ENCODE measurements around the gene NPFFR1.

The NPFFR1 gene

DNA sequence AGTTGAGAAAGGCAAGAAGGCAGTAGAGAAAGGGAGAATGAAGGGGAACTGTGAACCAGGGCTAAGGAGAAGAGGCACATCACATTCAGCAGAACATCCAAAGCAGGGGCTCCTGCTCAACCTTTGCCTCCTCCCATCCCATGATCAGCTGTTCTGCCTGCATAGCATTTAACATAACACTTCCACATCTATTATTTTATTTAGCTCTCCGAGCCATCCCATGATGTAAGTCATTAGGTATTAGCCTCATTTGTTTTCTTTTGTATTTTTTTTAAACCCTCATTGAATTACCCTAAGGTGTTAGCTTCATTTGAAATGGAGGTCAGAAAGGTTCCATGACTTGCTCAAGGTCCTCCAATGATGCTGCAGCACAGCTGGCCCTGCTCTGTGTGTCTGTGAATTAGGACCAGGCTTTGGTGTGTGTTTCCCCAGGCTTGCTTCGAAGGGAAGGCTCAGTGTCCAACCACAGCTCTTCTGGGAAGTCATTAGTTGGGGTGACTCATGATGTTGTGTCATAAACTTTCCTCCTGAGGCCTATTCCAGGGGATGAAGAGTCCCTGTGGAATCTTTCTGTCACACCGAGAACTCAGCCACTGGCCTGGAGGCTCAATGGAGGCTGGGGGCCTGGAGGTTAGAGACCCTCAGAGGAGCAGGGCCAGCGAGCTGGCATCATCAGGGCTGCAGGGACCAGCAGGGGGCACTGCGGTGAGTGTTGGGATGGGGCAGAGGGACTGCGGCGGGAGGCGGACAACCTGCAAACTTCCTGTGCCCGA is 16.5 kb downstream of the NPFFR1 start:
- H3K9me3 ChIP-seq (ENCODE audit: control insufficient read depth, insufficient read depth, low read depth, low read length): no peaks in the 10 kb centered on the region
- no peaks in the 10 kb centered on the region for H3K4me1 ChIP-seq (ENCODE audit: control insufficient read depth, insufficient read depth, low read length)
- POLR2A ChIA-PET: interaction anchor here (1.3 kb wide), 1 partner anchor 35 kb away, joined by 7 read pairs; no protein-coding TSS in a partner anchor
- no peak overlapping the region for H3K27ac ChIP-seq (ENCODE audit: extremely low read depth, low read depth, low read length)
- no peaks in the 10 kb centered on the region for H3K36me3 ChIP-seq (ENCODE audit: control insufficient read depth in 2 of 2, insufficient read depth in 1 of 2, low read length in 2 of 2)
- no peak overlapping the region for H3K4me3 ChIP-seq (ENCODE audit: low read depth, low read length)
- CTCF ChIA-PET: interaction anchor here (0.5 to 4.2 kb wide), 17 partner anchors 9 to 1132 kb away, joined by 3 to 29 read pairs (median 4); partner anchors contain the start of genes PPA1 and TYSND1
- TF ChIP-seq ZNF394 (tag by site-specific recombination; IDR thresholded peaks at IDR 0.05; ENCODE audit: borderline replicate concordance) (peak; percentile 12; the same call in 1 of the 2 replicates), ZNF366 (tag by site-specific recombination; conservative IDR thresholded peaks at IDR 0.05) (peak; percentile 63), SP7 (tag by site-specific recombination; IDR thresholded peaks at IDR 0.05) (peak; percentile 52; the same call in 1 of the 2 replicates), ZNF629 (tag by site-specific recombination; IDR thresholded peaks at IDR 0.05) (peak; percentile 61; the same call in 1 of the 2 replicates), ZNF660 (tag by site-specific recombination; IDR thresholded peaks at IDR 0.05) (peak; percentile 73), ZNF600 (tag by site-specific recombination; IDR thresholded peaks at IDR 0.05) (peak; percentile 73), OSR2 (tag by site-specific recombination; IDR thresholded peaks at IDR 0.05) (no peak), ZBTB21 (tag by site-specific recombination; IDR thresholded peaks at IDR 0.05) (peak; percentile 35; the same call in 1 of the 2 replicates), ZBTB17 (tag by site-specific recombination; IDR thresholded peaks at IDR 0.05) (0 out of 2 replicates have a peak, but pooled peaks have one; percentile 21), ZNF335 (tag by site-specific recombination; conservative IDR thresholded peaks at IDR 0.05) (peak; percentile 72), HOXD13 (CRISPR knock-in tag; IDR thresholded peaks at IDR 0.05; ENCODE audit: borderline replicate concordance) (no peak), ZNF529 (tag by site-specific recombination; IDR thresholded peaks at IDR 0.05; ENCODE audit: insufficient replicate concordance) (no peak), ZNF791 (tag by site-specific recombination; IDR thresholded peaks at IDR 0.05) (no peak), ZNF16 (tag by site-specific recombination; IDR thresholded peaks at IDR 0.05; ENCODE audit: low read depth) (no peak), ZNF184 (tag by site-specific recombination; IDR thresholded peaks at IDR 0.05) (0 out of 2 replicates have a peak, but pooled peaks have one; percentile 31), ZNF670 (tag by site-specific recombination; IDR thresholded peaks at IDR 0.05; ENCODE audit: low read depth) (no peak)
- TF ChIP-seq, protein P1, sequence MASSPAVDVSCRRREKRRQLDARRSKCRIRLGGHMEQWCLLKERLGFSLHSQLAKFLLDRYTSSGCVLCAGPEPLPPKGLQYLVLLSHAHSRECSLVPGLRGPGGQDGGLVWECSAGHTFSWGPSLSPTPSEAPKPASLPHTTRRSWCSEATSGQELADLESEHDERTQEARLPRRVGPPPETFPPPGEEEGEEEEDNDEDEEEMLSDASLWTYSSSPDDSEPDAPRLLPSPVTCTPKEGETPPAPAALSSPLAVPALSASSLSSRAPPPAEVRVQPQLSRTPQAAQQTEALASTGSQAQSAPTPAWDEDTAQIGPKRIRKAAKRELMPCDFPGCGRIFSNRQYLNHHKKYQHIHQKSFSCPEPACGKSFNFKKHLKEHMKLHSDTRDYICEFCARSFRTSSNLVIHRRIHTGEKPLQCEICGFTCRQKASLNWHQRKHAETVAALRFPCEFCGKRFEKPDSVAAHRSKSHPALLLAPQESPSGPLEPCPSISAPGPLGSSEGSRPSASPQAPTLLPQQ (tag by site-specific recombination; IDR thresholded peaks at IDR 0.05): 0 out of 2 replicates have a peak, but pooled peaks have one; percentile 15
- TF ChIP-seq, protein P2, sequence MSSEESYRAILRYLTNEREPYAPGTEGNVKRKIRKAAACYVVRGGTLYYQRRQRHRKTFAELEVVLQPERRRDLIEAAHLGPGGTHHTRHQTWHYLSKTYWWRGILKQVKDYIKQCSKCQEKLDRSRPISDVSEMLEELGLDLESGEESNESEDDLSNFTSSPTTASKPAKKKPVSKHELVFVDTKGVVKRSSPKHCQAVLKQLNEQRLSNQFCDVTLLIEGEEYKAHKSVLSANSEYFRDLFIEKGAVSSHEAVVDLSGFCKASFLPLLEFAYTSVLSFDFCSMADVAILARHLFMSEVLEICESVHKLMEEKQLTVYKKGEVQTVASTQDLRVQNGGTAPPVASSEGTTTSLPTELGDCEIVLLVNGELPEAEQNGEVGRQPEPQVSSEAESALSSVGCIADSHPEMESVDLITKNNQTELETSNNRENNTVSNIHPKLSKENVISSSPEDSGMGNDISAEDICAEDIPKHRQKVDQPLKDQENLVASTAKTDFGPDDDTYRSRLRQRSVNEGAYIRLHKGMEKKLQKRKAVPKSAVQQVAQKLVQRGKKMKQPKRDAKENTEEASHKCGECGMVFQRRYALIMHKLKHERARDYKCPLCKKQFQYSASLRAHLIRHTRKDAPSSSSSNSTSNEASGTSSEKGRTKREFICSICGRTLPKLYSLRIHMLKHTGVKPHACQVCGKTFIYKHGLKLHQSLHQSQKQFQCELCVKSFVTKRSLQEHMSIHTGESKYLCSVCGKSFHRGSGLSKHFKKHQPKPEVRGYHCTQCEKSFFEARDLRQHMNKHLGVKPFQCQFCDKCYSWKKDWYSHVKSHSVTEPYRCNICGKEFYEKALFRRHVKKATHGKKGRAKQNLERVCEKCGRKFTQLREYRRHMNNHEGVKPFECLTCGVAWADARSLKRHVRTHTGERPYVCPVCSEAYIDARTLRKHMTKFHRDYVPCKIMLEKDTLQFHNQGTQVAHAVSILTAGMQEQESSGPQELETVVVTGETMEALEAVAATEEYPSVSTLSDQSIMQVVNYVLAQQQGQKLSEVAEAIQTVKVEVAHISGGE (tag by site-specific recombination; conservative IDR thresholded peaks at IDR 0.05; ENCODE audit: low read depth): 0 out of 2 replicates have a peak, but pooled peaks have one; percentile 30
- TF ChIP-seq, protein P3, sequence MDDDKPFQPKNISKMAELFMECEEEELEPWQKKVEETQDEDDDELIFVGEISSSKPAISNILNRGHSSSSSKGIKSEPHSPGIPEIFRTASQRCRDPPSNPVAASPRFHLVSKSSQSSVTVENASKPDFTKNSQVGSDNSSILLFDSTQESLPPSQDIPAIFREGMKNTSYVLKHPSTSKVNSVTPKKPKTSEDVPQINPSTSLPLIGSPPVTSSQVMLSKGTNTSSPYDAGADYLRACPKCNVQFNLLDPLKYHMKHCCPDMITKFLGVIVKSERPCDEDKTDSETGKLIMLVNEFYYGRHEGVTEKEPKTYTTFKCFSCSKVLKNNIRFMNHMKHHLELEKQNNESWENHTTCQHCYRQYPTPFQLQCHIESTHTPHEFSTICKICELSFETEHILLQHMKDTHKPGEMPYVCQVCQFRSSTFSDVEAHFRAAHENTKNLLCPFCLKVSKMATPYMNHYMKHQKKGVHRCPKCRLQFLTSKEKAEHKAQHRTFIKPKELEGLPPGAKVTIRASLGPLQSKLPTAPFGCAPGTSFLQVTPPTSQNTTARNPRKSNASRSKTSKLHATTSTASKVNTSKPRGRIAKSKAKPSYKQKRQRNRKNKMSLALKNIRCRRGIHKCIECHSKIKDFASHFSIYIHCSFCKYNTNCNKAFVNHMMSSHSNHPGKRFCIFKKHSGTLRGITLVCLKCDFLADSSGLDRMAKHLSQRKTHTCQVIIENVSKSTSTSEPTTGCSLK (tag by site-specific recombination; IDR thresholded peaks at IDR 0.05): no peak
- TF ChIP-seq, protein P4, sequence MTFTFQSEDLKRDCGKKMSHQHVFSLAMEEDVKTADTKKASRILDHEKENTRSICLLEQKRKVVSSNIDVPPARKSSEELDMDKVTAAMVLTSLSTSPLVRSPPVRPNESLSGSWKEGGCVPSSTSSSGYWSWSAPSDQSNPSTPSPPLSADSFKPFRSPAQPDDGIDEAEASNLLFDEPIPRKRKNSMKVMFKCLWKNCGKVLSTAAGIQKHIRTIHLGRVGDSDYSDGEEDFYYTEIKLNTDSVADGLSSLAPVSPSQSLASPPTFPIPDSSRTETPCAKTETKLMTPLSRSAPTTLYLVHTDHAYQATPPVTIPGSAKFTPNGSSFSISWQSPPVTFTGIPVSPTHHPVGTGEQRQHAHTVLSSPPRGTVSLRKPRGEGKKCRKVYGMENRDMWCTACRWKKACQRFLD (tag by site-specific recombination; IDR thresholded peaks at IDR 0.05): no peak
- TF ChIP-seq, protein P5, sequence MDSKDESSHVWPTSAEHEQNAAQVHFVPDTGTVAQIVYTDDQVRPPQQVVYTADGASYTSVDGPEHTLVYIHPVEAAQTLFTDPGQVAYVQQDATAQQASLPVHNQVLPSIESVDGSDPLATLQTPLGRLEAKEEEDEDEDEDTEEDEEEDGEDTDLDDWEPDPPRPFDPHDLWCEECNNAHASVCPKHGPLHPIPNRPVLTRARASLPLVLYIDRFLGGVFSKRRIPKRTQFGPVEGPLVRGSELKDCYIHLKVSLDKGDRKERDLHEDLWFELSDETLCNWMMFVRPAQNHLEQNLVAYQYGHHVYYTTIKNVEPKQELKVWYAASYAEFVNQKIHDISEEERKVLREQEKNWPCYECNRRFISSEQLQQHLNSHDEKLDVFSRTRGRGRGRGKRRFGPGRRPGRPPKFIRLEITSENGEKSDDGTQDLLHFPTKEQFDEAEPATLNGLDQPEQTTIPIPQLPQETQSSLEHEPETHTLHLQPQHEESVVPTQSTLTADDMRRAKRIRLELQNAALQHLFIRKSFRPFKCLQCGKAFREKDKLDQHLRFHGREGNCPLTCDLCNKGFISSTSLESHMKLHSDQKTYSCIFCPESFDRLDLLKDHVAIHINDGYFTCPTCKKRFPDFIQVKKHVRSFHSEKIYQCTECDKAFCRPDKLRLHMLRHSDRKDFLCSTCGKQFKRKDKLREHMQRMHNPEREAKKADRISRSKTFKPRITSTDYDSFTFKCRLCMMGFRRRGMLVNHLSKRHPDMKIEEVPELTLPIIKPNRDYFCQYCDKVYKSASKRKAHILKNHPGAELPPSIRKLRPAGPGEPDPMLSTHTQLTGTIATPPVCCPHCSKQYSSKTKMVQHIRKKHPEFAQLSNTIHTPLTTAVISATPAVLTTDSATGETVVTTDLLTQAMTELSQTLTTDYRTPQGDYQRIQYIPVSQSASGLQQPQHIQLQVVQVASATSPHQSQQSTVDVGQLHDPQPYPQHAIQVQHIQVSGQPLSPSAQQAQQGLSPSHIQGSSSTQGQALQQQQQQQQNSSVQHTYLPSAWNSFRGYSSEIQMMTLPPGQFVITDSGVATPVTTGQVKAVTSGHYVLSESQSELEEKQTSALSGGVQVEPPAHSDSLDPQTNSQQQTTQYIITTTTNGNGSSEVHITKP (tag by site-specific recombination; IDR thresholded peaks at IDR 0.05): 0 out of 2 replicates have a peak, but pooled peaks have one; percentile 15
- TF ChIP-seq, protein P6, sequence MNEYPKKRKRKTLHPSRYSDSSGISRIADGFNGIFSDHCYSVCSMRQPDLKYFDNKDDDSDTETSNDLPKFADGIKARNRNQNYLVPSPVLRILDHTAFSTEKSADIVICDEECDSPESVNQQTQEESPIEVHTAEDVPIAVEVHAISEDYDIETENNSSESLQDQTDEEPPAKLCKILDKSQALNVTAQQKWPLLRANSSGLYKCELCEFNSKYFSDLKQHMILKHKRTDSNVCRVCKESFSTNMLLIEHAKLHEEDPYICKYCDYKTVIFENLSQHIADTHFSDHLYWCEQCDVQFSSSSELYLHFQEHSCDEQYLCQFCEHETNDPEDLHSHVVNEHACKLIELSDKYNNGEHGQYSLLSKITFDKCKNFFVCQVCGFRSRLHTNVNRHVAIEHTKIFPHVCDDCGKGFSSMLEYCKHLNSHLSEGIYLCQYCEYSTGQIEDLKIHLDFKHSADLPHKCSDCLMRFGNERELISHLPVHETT (tag by site-specific recombination; IDR thresholded peaks at IDR 0.05): 0 out of 2 replicates have a peak, but pooled peaks have one; percentile 19

All from HEK293 (cell line).